Stimulated activated CD4-positive, alpha-beta T cell treated with anti-CD3 and anti-CD28 coated beads, Interleukin-4, amount 100 ng/mL, for 1 hour (primary cell): ENCODE data around the gene SMURF1.
A peak's percentile ranks its signal among the peaks of the same experiment; 100 is the strongest.
"Not testable (repeated sequence)": the region's sequence is repeated elsewhere in the genome, so short reads cannot be mapped to it uniquely, and the experiment has no call there.

ENCODE experiments used
- DNase-seq: peaks from one replicate; pipeline ENCODE4 v3.0.0-alpha.2; 2020

SMURF1 gene

GRCh38 chr7:99120916-99121315, 23.0 kb downstream of the SMURF1 start:
- DNase-seq = no peak

- no peak for DNase-seq
Observed at GRCh38 chr7:99120501-99120900, 23.4 kb downstream of the SMURF1 start.

- no peak for DNase-seq
Observed at GRCh38 chr7:99118077-99118476, 25.8 kb downstream of the SMURF1 start.

GRCh38 chr7:99116144-99116543, 27.8 kb downstream of the SMURF1 start:
- DNase-seq = no peak

GRCh38 chr7:99115379-99115778, 28.5 kb downstream of the SMURF1 start:
- no peak for DNase-seq

GRCh38 chr7:99112979-99113378, 30.9 kb downstream of the SMURF1 start:
- no peak for DNase-seq

GRCh38 chr7:99112097-99112496, 31.8 kb downstream of the SMURF1 start:
- no peak for DNase-seq

GRCh38 chr7:99111591-99111990, 32.3 kb downstream of the SMURF1 start:
- DNase-seq = no peak

GRCh38 chr7:99109108-99110051, 34.5 kb downstream of the SMURF1 start:
- peak; percentile 6 for DNase-seq

GRCh38 chr7:99108613-99109012, 35.3 kb downstream of the SMURF1 start:
- DNase-seq = no peak

GRCh38 chr7:99106821-99107241, 37.1 kb downstream of the SMURF1 start:
- no peak for DNase-seq

- DNase-seq = no peak
Observed at GRCh38 chr7:99106411-99106810, 37.5 kb downstream of the SMURF1 start.

GRCh38 chr7:99105756-99106155, 38.2 kb downstream of the SMURF1 start:
- DNase-seq = no peak

- DNase-seq = no peak
Observed at GRCh38 chr7:99104631-99105030, 39.3 kb downstream of the SMURF1 start.

- DNase-seq = not testable (repeated sequence)
Observed at GRCh38 chr7:99103836-99104235, 40.1 kb downstream of the SMURF1 start.

- peak; percentile 13 for DNase-seq
Observed at GRCh38 chr7:99102809-99103690, 40.9 kb downstream of the SMURF1 start.

GRCh38 chr7:99102361-99102760, 41.5 kb downstream of the SMURF1 start:
- no peak for DNase-seq

GRCh38 chr7:99101516-99101915, 42.4 kb downstream of the SMURF1 start:
- not testable (repeated sequence) for DNase-seq

- DNase-seq = no peak
Observed at GRCh38 chr7:99099499-99100077, 44.3 kb downstream of the SMURF1 start.

- no peak for DNase-seq
Observed at GRCh38 chr7:99098824-99099498, 44.9 kb downstream of the SMURF1 start.

GRCh38 chr7:99098286-99098823, 45.6 kb downstream of the SMURF1 start:
- no peak for DNase-seq

- no peak for DNase-seq
Observed at GRCh38 chr7:99097730-99098129, 46.2 kb downstream of the SMURF1 start.
